ENCODE measurements around the gene CAPRIN1. TPM values are rescaled to one million over a fixed set of nuclear protein-coding genes. Genes with fewer than 3 reads are reported as not detected.

CAPRIN1 gene
- polyA plus RNA-seq, 4 donors: 235 to 287 (median 262) TPM

GRCh38 chr11:34136420-34136819 is 84.9 kb downstream of the CAPRIN1 start:
- no peak for DNase-seq (ENCODE audit: low read depth in 4 of 4, low spot score in 2 of 4)

- no peak for DNase-seq (ENCODE audit: low read depth in 4 of 4, low spot score in 2 of 4)
Observed at GRCh38 chr11:34139346-34139745, 87.8 kb downstream of the CAPRIN1 start.

GRCh38 chr11:34140149-34140548 is 88.6 kb downstream of the CAPRIN1 start:
- no peak for DNase-seq (ENCODE audit: low read depth in 4 of 4, low spot score in 2 of 4)

- DNase-seq (ENCODE audit: low read depth in 4 of 4, low spot score in 2 of 4): no peak
Observed at GRCh38 chr11:34143048-34143447, 91.5 kb downstream of the CAPRIN1 start.

GRCh38 chr11:34145073-34145472 is 93.5 kb downstream of the CAPRIN1 start:
- DNase-seq (ENCODE audit: low read depth in 4 of 4, low spot score in 2 of 4): no peak

- DNase-seq (ENCODE audit: low read depth in 4 of 4, low spot score in 2 of 4): no peak
Observed at GRCh38 chr11:34145847-34146381, 94.4 kb downstream of the CAPRIN1 start.

GRCh38 chr11:34146411-34146810 is 94.9 kb downstream of the CAPRIN1 start:
- DNase-seq (ENCODE audit: low read depth in 4 of 4, low spot score in 2 of 4): no peak

GRCh38 chr11:34146866-34147265 is 95.3 kb downstream of the CAPRIN1 start:
- DNase-seq (ENCODE audit: low read depth in 4 of 4, low spot score in 2 of 4): no peak

GRCh38 chr11:34147581-34147980 is 96.0 kb downstream of the CAPRIN1 start:
- DNase-seq (ENCODE audit: low read depth in 4 of 4, low spot score in 2 of 4): no peak

GRCh38 chr11:34148504-34149165 is 97.1 kb downstream of the CAPRIN1 start:
- no peak for DNase-seq (ENCODE audit: low read depth in 4 of 4, low spot score in 2 of 4)

GRCh38 chr11:34149274-34149673 is 97.7 kb downstream of the CAPRIN1 start:
- DNase-seq (ENCODE audit: low read depth in 4 of 4, low spot score in 2 of 4): no peak

GRCh38 chr11:34149786-34150185 is 98.3 kb downstream of the CAPRIN1 start:
- DNase-seq (ENCODE audit: low read depth in 4 of 4, low spot score in 2 of 4): no peak

GRCh38 chr11:34150494-34151151 is 99.1 kb downstream of the CAPRIN1 start:
- no peak for DNase-seq (ENCODE audit: low read depth in 4 of 4, low spot score in 2 of 4)

Other genes with a start within 250 kb of the CAPRIN1 start
- 10 to 100 TPM; 26.7 to 40.4 (median 31.1) TPM for gene LMO2, start 159.7 kb upstream of the CAPRIN1 start, polyA plus RNA-seq (ENCODE audit: insufficient read length in 4 of 4)
- 10 to 100 TPM; 47.4 to 62.9 (median 56.2) TPM for gene NAT10, start 53.9 kb downstream of the CAPRIN1 start, polyA plus RNA-seq (ENCODE audit: insufficient read length in 4 of 4)